Stimulated activated CD8-positive, alpha-beta memory T cell treated with anti-CD3 and anti-CD28 coated beads, Interleukin-12 subunit alpha, Interleukin-12 subunit beta, amount 100 ng/mL, for 24 hours (primary cell): Measurements from ENCODE around the gene AMBRA1.

ENCODE experiments used
- DNase-seq: peaks from one replicate; pipeline ENCODE4 v3.0.0-alpha.2; 2020; ENCODE audit errors: extremely low read depth

AMBRA1 gene

GRCh38 chr11:46506483-46506791 is 87.4 kb downstream of the AMBRA1 start:
- DNase-seq, result no peak

- no peak for DNase-seq
Observed at GRCh38 chr11:46505741-46506482, 87.9 kb downstream of the AMBRA1 start.

GRCh38 chr11:46504817-46505613 is 88.8 kb downstream of the AMBRA1 start:
- no peak for DNase-seq

- no peak for DNase-seq
Observed at GRCh38 chr11:46499821-46500220, 94.0 kb downstream of the AMBRA1 start.

GRCh38 chr11:46498968-46499367 is 94.9 kb downstream of the AMBRA1 start:
- no peak for DNase-seq

GRCh38 chr11:46498179-46498578 is 95.6 kb downstream of the AMBRA1 start:
- no peak for DNase-seq

GRCh38 chr11:46497498-46497897 is 96.3 kb downstream of the AMBRA1 start:
- no peak for DNase-seq

GRCh38 chr11:46493791-46494190 is 100.0 kb downstream of the AMBRA1 start:
- no peak for DNase-seq

GRCh38 chr11:46492532-46492931 is 101.3 kb downstream of the AMBRA1 start:
- DNase-seq, result no peak

GRCh38 chr11:46491661-46492330 is 102.0 kb downstream of the AMBRA1 start:
- no peak for DNase-seq

GRCh38 chr11:46490666-46491065 is 103.2 kb downstream of the AMBRA1 start:
- no peak for DNase-seq

- DNase-seq, result no peak
Observed at GRCh38 chr11:46489656-46490560, 103.9 kb downstream of the AMBRA1 start.

GRCh38 chr11:46485856-46486443 is 107.9 kb downstream of the AMBRA1 start:
- DNase-seq, result no peak

GRCh38 chr11:46484101-46484500 is 109.7 kb downstream of the AMBRA1 start:
- DNase-seq, result no peak

- no peak for DNase-seq
Observed at GRCh38 chr11:46480909-46481308, 112.9 kb downstream of the AMBRA1 start.

GRCh38 chr11:46480166-46480726 is 113.6 kb downstream of the AMBRA1 start:
- DNase-seq, result no peak

- no peak for DNase-seq
Observed at GRCh38 chr11:46479601-46480000, 114.2 kb downstream of the AMBRA1 start.

GRCh38 chr11:46478196-46478595 is 115.6 kb downstream of the AMBRA1 start:
- DNase-seq, result no peak

- no peak for DNase-seq
Observed at GRCh38 chr11:46477136-46477535, 116.7 kb downstream of the AMBRA1 start.

GRCh38 chr11:46475926-46476545 is 117.8 kb downstream of the AMBRA1 start:
- no peak for DNase-seq
